ENCODE results near the gene C1orf216. TPM values are rescaled to one million over a fixed set of nuclear protein-coding genes. Genes with fewer than 3 reads are reported as not detected.

Gene C1orf216
- total RNA-seq = 10.1 and 10.7 TPM in 2 replicates

GRCh38 chr1:35718492-35719336, at the start of gene C1orf216:
C1orf216 (minus strand) TSS chr1:35718884; CDS start chr1:35716321, 2,563 bp downstream.

Other genes with a start within 250 kb of the C1orf216 start
- gene KIAA0319L, start 161.5 kb downstream of the C1orf216 start, total RNA-seq = 35.8 and 39.2 TPM in 2 replicates
- 27.9 and 28.6 TPM in 2 replicates for gene NCDN, start 161.1 kb downstream of the C1orf216 start, total RNA-seq
- gene TFAP2E, start 145.6 kb downstream of the C1orf216 start, total RNA-seq = 0.16 and 0.26 TPM in 2 replicates
- 49.6 and 75.6 TPM in 2 replicates for gene PSMB2, start 77.4 kb downstream of the C1orf216 start, total RNA-seq
- 3.9 and 12.7 TPM in 2 replicates for gene CLSPN, start 51.1 kb upstream of the C1orf216 start, total RNA-seq
- 4.9 and 6.5 TPM in 2 replicates for gene AGO4, start 89.1 kb upstream of the C1orf216 start, total RNA-seq
- gene AGO1, start 164.3 kb upstream of the C1orf216 start, total RNA-seq = 12.9 and 15.1 TPM in 2 replicates
- gene AGO3, start 212.2 kb upstream of the C1orf216 start, total RNA-seq = 4.5 and 8.7 TPM in 2 replicates

Measured in epithelial cell of alveolus of lung (primary cell).